ENCODE results near the gene PUS1.
"Not testable (repeated sequence)": the region's sequence is repeated elsewhere in the genome, so short reads cannot be mapped to it uniquely, and the experiment has no call there.

The PUS1 gene

GRCh38 chr12:131928711-131929580, at the start of gene PUS1:
Gene PUS1, plus strand, starts transcription at chr12:131929276. Its CDS starts 447 bp downstream, at chr12:131929723.
- peak; percentile 92 for DNase-seq (ENCODE audit: low read depth, low spot score)
- peak within 1 kb of the TSS; percentile 75 for H3K4me3 ChIP-seq (ENCODE audit: low read depth, low read length)
- in situ Hi-C loops (cut with HindIII; ENCODE audit: low sequenced_read_pairs) = no loop called here
- TF ChIP-seq CTCF (IDR thresholded peaks at IDR 0.05; ENCODE audit: low read depth, low read length) = no peak

- in situ Hi-C loops (cut with HindIII; ENCODE audit: low sequenced_read_pairs) = no loop called here
- no peak overlapping the region for H3K4me3 ChIP-seq (ENCODE audit: low read depth, low read length)
- no peak for TF ChIP-seq CTCF (IDR thresholded peaks at IDR 0.05; ENCODE audit: low read depth, low read length)
- DNase-seq (ENCODE audit: low read depth, low spot score) = no peak
These were observed 46.1 kb upstream of the PUS1 start for GRCh38 chr12:131882804-131883520.

- no peak overlapping the region for H3K4me3 ChIP-seq (ENCODE audit: low read depth, low read length)
- no peak for DNase-seq (ENCODE audit: low read depth, low spot score)
- TF ChIP-seq CTCF (IDR thresholded peaks at IDR 0.05; ENCODE audit: low read depth, low read length) = no peak
- in situ Hi-C loops (cut with HindIII; ENCODE audit: low sequenced_read_pairs) = no loop called here
These were observed 45.6 kb upstream of the PUS1 start for GRCh38 chr12:131883521-131883900.

GRCh38 chr12:131885076-131885475, 44.0 kb upstream of the PUS1 start:
- H3K4me3 ChIP-seq (ENCODE audit: low read depth, low read length); in situ Hi-C loops (cut with HindIII; ENCODE audit: low sequenced_read_pairs); DNase-seq (ENCODE audit: low read depth, low spot score): not testable (repeated sequence)

- H3K4me3 ChIP-seq (ENCODE audit: low read depth, low read length) = no peak overlapping the region
- no peak for TF ChIP-seq CTCF (IDR thresholded peaks at IDR 0.05; ENCODE audit: low read depth, low read length)
- in situ Hi-C loops (cut with HindIII; ENCODE audit: low sequenced_read_pairs) = no loop called here
- no peak for DNase-seq (ENCODE audit: low read depth, low spot score)
These were observed 43.5 kb upstream of the PUS1 start for GRCh38 chr12:131885543-131886057.

GRCh38 chr12:131891722-131892121, 37.4 kb upstream of the PUS1 start:
- H3K4me3 ChIP-seq (ENCODE audit: low read depth, low read length); in situ Hi-C loops (cut with HindIII; ENCODE audit: low sequenced_read_pairs); DNase-seq (ENCODE audit: low read depth, low spot score): not testable (repeated sequence)

GRCh38 chr12:131892711-131893604, 36.1 kb upstream of the PUS1 start:
- TF ChIP-seq CTCF (IDR thresholded peaks at IDR 0.05; ENCODE audit: low read depth, low read length) = no peak
- H3K4me3 ChIP-seq (ENCODE audit: low read depth, low read length) = no peak overlapping the region
- DNase-seq (ENCODE audit: low read depth, low spot score) = no peak
- in situ Hi-C loops (cut with HindIII; ENCODE audit: low sequenced_read_pairs) = no loop called here
